Neuronal stem cell (in vitro differentiated cells): Measurements from ENCODE around the gene GNAQ.
A peak's percentile ranks its signal among the peaks of the same experiment; 100 is the strongest.

Experiments
- DNase-seq: peaks from one replicate; pipeline ENCODE4 v3.0.0-alpha.2; 2013; ENCODE audit warnings: low spot score
- H2AFZ ChIP-seq: one replicate; pipeline ENCODE4 v1.6.1; 2013; ENCODE audit warnings: mild to moderate bottlenecking, low read length, inconsistent platforms
- H2AK5ac ChIP-seq: 2 replicates; pipeline ENCODE4 v1.6.1; 2013; ENCODE audit warnings: low read depth, mild to moderate bottlenecking, inconsistent platforms, low read length, moderate library complexity, mixed read lengths
- H2BK120ac ChIP-seq: 2 replicates; pipeline ENCODE4 v1.6.1; 2013; ENCODE audit warnings: low read depth, mild to moderate bottlenecking, inconsistent platforms, low read length, moderate library complexity, mixed read lengths
- H2BK12ac ChIP-seq: one replicate; pipeline ENCODE4 v1.6.1; 2013; ENCODE audit warnings: low read length, inconsistent platforms
- H2BK15ac ChIP-seq: 2 replicates; pipeline ENCODE4 v1.6.1; 2013; ENCODE audit warnings: mild to moderate bottlenecking, low read length, inconsistent platforms, mixed read lengths
- H2BK5ac ChIP-seq: one replicate; pipeline ENCODE4 v1.6.1; 2013; ENCODE audit warnings: inconsistent platforms, mild to moderate bottlenecking, low read length, moderate library complexity
- H3K14ac ChIP-seq: one replicate; pipeline ENCODE4 v1.6.1; 2013; ENCODE audit warnings: low read length, inconsistent platforms
- H3K18ac ChIP-seq: 2 replicates; pipeline ENCODE4 v1.6.1; 2013; ENCODE audit warnings: low read length, inconsistent platforms
- H3K23ac ChIP-seq: 2 replicates; pipeline ENCODE4 v1.6.1; 2013; ENCODE audit warnings: low read depth, mild to moderate bottlenecking, mixed read lengths, low read length, inconsistent platforms; ENCODE audit not compliant: poor library complexity
- H3K27ac ChIP-seq: replicated peaks from 3 replicates; pipeline ENCODE4 v1.5.1; 2013; ENCODE audit warnings: low read length, inconsistent platforms
- H3K27me3 ChIP-seq, 3 experiments: 2 replicates each; pipeline ENCODE4 v1.6.1; 2013; ENCODE audit warnings: low read length in 3 of 3, mild to moderate bottlenecking in 2 of 3, inconsistent platforms in 1 of 3, low read depth in 1 of 3, mixed read lengths in 1 of 3, moderate library complexity in 1 of 3; ENCODE audit not compliant: control insufficient read depth in 3 of 3, insufficient read depth in 3 of 3
- H3K36me3 ChIP-seq, 2 donors: replicated peaks in 1 of 2; 2 replicates each; pipeline ENCODE4 v1.6.1; 2013; ENCODE audit warnings: low read length in 2 of 2; ENCODE audit not compliant: control insufficient read depth in 2 of 2, insufficient read depth in 2 of 2
- H3K4ac ChIP-seq: 2 replicates; pipeline ENCODE4 v1.6.1; 2013; ENCODE audit warnings: inconsistent platforms, mild to moderate bottlenecking, low read length, moderate library complexity
- H3K4me1 ChIP-seq, 2 donors: 1 replicate in 1 of 2; 2 replicates in 1 of 2; pipeline ENCODE4 v1.6.1; 2013; ENCODE audit warnings: low read length in 2 of 2, low read depth in 1 of 2; ENCODE audit not compliant: control insufficient read depth in 2 of 2, insufficient read depth in 1 of 2
- H3K4me2 ChIP-seq: one replicate; pipeline ENCODE4 v1.6.1; 2013; ENCODE audit warnings: mild to moderate bottlenecking, low read length, inconsistent platforms; ENCODE audit not compliant: insufficient read depth, poor library complexity, severe bottlenecking
- H3K4me3 ChIP-seq, 2 donors: 2 replicates each; pipeline ENCODE4 v1.5.1; 2013; ENCODE audit warnings: low read length in 2 of 2, mild to moderate bottlenecking in 2 of 2, inconsistent platforms in 1 of 2, moderate library complexity in 1 of 2
- H3K79me1 ChIP-seq: one replicate; pipeline ENCODE4 v1.6.1; 2013; ENCODE audit warnings: low read depth, mild to moderate bottlenecking, inconsistent platforms, low read length, moderate library complexity
- H3K9ac ChIP-seq: one replicate; pipeline ENCODE4 v1.6.1; 2013; ENCODE audit warnings: mild to moderate bottlenecking, low read depth, low read length, inconsistent platforms; ENCODE audit not compliant: poor library complexity
- H3K9me3 ChIP-seq, 2 donors: replicated peaks in 1 of 2; 2 replicates each; pipeline versions ENCODE3 to v1.6.1; 2013; ENCODE audit warnings: low read length in 2 of 2, mild to moderate bottlenecking in 2 of 2, inconsistent platforms in 1 of 2, low read depth in 1 of 2, mixed read lengths in 1 of 2, moderate library complexity in 1 of 2; ENCODE audit not compliant: control insufficient read depth in 2 of 2, insufficient read depth in 1 of 2
- H4K8ac ChIP-seq: one replicate; pipeline ENCODE4 v1.6.1; 2013; ENCODE audit warnings: low read depth, mild to moderate bottlenecking, inconsistent platforms, low read length, moderate library complexity
- H4K91ac ChIP-seq: one replicate; pipeline ENCODE4 v1.6.1; 2013; ENCODE audit warnings: low read length, low read depth, mild to moderate bottlenecking, inconsistent platforms; ENCODE audit not compliant: poor library complexity
- WGBS, 2 donors: extraction: QIAGEN DNeasy Blood & Tissue Kit; methylation state at CpG; one replicate each; pipeline ENCODE4 v1.1.7; 2013; ENCODE audit warnings: missing lambda C conversion rate in 2 of 2, mixed read lengths in 1 of 2; ENCODE audit not compliant: insufficient read length in 2 of 2, insufficient replicate concordance in 1 of 2; ENCODE audit errors: extremely low coverage in 2 of 2; 5-methylcytosine and 5-hydroxymethylcytosine counted together

Gene GNAQ

DNA sequence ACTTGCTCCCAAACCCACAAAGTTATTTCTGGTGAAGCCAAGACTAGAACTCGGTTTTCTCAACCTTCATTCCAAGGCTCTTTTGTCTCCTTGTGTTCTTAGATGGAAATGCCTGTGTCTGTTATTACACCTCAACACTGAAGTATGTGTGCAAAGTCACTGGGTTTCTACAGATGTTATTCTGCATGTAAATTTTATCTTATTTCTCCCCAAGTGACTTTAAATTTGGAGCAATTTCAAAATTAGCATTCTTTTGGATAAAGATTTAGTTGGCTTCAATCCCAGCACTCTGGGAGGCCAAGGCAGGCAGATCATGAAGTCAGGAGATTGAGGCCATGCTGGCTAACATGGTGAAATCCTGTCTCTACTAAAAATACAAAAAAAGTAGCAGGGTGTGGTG is 279.1 kb downstream of the GNAQ start:
- Histone ChIP-seq H3K9me3 (peaks cover 0 to 3% of the 10 kb centered on the region in 2 donors), H3K23ac (no peak overlapping the region), H3K4me2 (no peak overlapping the region), H3K36me3 (peaks cover 5 to 24% of the 10 kb centered on the region in 2 donors), H2BK120ac (no peak overlapping the region), H3K27ac (no peak overlapping the region), H2AK5ac (no peak overlapping the region), H3K14ac (no peak overlapping the region), H3K79me1 (no peaks in the 10 kb centered on the region), H3K4me1 (no peaks in the 10 kb centered on the region), H3K27me3 (peaks cover 0 to 2% (median 0%) of the 10 kb centered on the region in 3 experiments), H3K9ac (no peak overlapping the region), H4K91ac (no peak overlapping the region), H2BK15ac (no peak overlapping the region), H3K4me3 (no peak overlapping the region), H3K4ac (no peak overlapping the region), H2AFZ (no peak overlapping the region), H2BK12ac (no peak overlapping the region), H2BK5ac (no peak overlapping the region), H3K18ac (no peak overlapping the region), H4K8ac (no peak overlapping the region)
- DNase-seq: no peak
- no CpG with 5 or more reads among the region's 1 CpG for WGBS, 2 donors

DNA sequence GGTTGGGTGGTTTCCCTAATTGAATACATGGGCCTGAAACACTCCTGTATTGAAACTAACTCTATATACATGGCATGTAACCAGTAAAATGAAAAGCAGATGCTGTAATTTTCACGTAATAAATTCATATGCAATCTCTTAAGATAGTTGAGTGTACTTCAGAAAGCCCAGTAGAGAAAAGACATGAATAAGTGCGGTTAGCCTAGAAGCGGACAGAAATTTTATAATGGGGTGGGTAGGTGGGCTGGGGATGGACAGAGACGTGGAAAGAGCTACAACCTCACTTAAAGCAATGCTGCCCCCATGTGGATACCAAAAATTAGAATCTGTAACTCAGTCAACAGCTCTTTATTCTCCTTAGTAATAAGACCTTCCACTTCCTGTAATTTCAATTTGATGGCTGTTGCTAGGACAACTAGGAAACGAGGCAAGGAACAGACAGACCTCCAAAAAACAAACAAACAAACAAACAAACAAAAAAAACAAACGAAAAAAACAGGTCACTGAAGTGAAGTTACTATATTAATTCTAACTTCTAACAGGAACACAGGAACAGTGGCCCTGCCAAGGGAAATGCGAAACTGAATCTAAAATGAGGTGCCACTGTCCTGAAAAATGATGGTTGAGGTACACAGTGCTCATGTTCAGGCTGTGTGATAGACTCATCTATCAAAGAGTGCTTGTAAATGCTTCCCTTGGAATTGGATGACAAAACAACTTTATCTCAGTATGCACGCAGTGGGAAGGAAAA is 280.1 kb downstream of the GNAQ start:
- H2BK15ac ChIP-seq: no peak overlapping the region
- no peak overlapping the region for H3K23ac ChIP-seq
- H3K79me1 ChIP-seq: no peaks in the 10 kb centered on the region
- H3K14ac ChIP-seq: no peak overlapping the region
- H3K9me3 ChIP-seq: peaks cover 0 to 3% of the 10 kb centered on the region in 2 donors
- peaks cover 5 to 24% of the 10 kb centered on the region in 2 donors for H3K36me3 ChIP-seq
- H4K91ac ChIP-seq: no peak overlapping the region
- no peak overlapping the region for H3K27ac ChIP-seq
- no peak overlapping the region for H3K4ac ChIP-seq
- no peak overlapping the region for H2BK12ac ChIP-seq
- WGBS, 2 donors: no CpG with 5 or more reads among the region's 8 CpGs
- no peak overlapping the region for H2AFZ ChIP-seq
- H2AK5ac ChIP-seq: no peak overlapping the region
- peak; percentile 30 for DNase-seq
- H3K18ac ChIP-seq: no peak overlapping the region
- H3K27me3 ChIP-seq: peaks cover 0 to 2% (median 0%) of the 10 kb centered on the region in 3 experiments
- no peak overlapping the region for H3K9ac ChIP-seq
- H3K4me1 ChIP-seq: no peaks in the 10 kb centered on the region
- no peak overlapping the region for H3K4me3 ChIP-seq
- H2BK5ac ChIP-seq: no peak overlapping the region
- H3K4me2 ChIP-seq: no peak overlapping the region
- no peak overlapping the region for H4K8ac ChIP-seq
- no peak overlapping the region for H2BK120ac ChIP-seq

- Histone ChIP-seq H3K9ac (no peak overlapping the region), H3K4me2 (no peak overlapping the region), H3K23ac (no peak overlapping the region), H4K8ac (no peak overlapping the region), H3K14ac (no peak overlapping the region), H2BK15ac (no peak overlapping the region), H2BK120ac (no peak overlapping the region), H2BK5ac (no peak overlapping the region), H3K79me1 (no peaks in the 10 kb centered on the region), H3K4me3 (no peak overlapping the region), H3K27me3 (peaks cover 0 to 2% (median 0%) of the 10 kb centered on the region in 3 experiments), H2AK5ac (no peak overlapping the region), H3K27ac (no peak overlapping the region), H3K4ac (no peak overlapping the region), H3K4me1 (no peaks in the 10 kb centered on the region), H2BK12ac (no peak overlapping the region), H2AFZ (no peak overlapping the region), H3K36me3 (peaks cover 5 to 19% of the 10 kb centered on the region in 2 donors), H3K9me3 (peaks cover 0 to 6% of the 10 kb centered on the region in 2 donors), H4K91ac (no peak overlapping the region), H3K18ac (no peak overlapping the region)
- no CpG with 5 or more reads among the region's 1 CpG for WGBS, 2 donors
- no peak for DNase-seq
These were observed 280.6 kb downstream of the GNAQ start for GRCh38 chr9:77750981-77751340.

DNA sequence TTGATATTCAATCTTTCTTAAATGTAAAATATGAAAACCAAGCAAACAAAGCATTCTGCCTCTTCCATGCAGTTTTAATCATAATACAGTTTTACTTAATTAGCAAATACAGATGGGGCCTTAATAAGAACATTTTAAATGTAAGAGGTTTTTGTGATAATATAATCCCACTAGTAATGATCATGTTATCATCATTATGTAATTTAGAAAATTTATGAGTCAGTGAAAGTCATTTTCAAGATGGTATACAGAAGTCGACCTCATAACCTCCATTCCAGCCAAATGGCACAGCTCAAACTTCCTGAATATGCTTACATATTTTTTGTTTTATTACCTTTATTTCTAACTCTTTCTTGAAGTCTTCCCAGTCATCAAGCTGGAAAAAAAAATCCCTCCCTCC is 281.3 kb downstream of the GNAQ start:
- H3K4me1 ChIP-seq: no peaks in the 10 kb centered on the region
- no peak overlapping the region for H4K91ac ChIP-seq
- no CpG with 5 or more reads among the region's 1 CpG for WGBS, 2 donors
- H3K27ac ChIP-seq: no peak overlapping the region
- no peak overlapping the region for H3K14ac ChIP-seq
- no peak overlapping the region for H4K8ac ChIP-seq
- no peak overlapping the region for H3K23ac ChIP-seq
- no peak overlapping the region for H2BK12ac ChIP-seq
- no peak overlapping the region for H2BK5ac ChIP-seq
- DNase-seq: no peak
- peaks cover 0 to 8% of the 10 kb centered on the region in 2 donors for H3K9me3 ChIP-seq
- H3K4me2 ChIP-seq: no peak overlapping the region
- no peak overlapping the region for H3K9ac ChIP-seq
- H3K4ac ChIP-seq: no peak overlapping the region
- no peak overlapping the region for H2AK5ac ChIP-seq
- no peak overlapping the region for H3K4me3 ChIP-seq
- H3K18ac ChIP-seq: no peak overlapping the region
- H2BK120ac ChIP-seq: no peak overlapping the region
- peaks cover 0 to 2% (median 0%) of the 10 kb centered on the region in 3 experiments for H3K27me3 ChIP-seq
- H2BK15ac ChIP-seq: no peak overlapping the region
- no peaks in the 10 kb centered on the region for H3K79me1 ChIP-seq
- H3K36me3 ChIP-seq: peaks cover 3 to 15% of the 10 kb centered on the region in 2 donors
- no peak overlapping the region for H2AFZ ChIP-seq
